ENCODE results near the gene CORO2B.

DNA sequence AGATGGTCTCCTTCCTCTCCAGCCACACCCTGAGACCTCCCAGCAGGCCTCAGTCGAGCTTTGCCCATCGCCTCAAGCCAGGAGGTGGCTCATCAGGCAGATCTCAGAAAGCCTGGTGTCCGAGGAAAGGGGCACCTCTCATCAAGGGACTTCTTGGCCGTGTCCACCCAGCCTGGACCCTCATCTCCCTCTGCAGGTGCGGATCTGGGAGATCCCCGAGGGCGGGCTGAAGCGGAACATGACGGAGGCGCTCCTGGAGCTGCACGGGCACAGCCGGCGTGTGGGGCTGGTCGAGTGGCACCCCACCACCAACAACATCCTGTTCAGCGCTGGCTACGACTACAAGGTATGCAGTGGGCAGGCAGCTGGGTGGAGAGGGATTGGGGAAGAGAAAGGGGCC is 131.7 kb downstream of the CORO2B start:
- TF ChIP-seq, protein P1, sequence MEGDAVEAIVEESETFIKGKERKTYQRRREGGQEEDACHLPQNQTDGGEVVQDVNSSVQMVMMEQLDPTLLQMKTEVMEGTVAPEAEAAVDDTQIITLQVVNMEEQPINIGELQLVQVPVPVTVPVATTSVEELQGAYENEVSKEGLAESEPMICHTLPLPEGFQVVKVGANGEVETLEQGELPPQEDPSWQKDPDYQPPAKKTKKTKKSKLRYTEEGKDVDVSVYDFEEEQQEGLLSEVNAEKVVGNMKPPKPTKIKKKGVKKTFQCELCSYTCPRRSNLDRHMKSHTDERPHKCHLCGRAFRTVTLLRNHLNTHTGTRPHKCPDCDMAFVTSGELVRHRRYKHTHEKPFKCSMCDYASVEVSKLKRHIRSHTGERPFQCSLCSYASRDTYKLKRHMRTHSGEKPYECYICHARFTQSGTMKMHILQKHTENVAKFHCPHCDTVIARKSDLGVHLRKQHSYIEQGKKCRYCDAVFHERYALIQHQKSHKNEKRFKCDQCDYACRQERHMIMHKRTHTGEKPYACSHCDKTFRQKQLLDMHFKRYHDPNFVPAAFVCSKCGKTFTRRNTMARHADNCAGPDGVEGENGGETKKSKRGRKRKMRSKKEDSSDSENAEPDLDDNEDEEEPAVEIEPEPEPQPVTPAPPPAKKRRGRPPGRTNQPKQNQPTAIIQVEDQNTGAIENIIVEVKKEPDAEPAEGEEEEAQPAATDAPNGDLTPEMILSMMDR (IDR thresholded peaks at IDR 0.05; ENCODE audit: borderline replicate concordance, extremely low read depth, low read length, poor library complexity, severe bottlenecking): no peak
- no peak for TF ChIP-seq EZH2 (IDR thresholded peaks at IDR 0.05; ENCODE audit: borderline replicate concordance, low read depth, low read length, severe bottlenecking)

Measured in DND-41 (cell line).